Measurements from ENCODE around the gene PDE7B. TPM values are rescaled to one million over a fixed set of nuclear protein-coding genes. Genes with fewer than 3 reads are reported as not detected.

Gene PDE7B
- total and polyA plus RNA-seq, 2 donors (not counting 1 experiment from before 2014, with no cell fraction given) = 7.9 to 21.5 TPM

- H3K79me2 ChIP-seq (ENCODE audit: control insufficient read depth, insufficient read depth, low read length) = no peaks in the 10 kb centered on the region
- no peak overlapping the region for H3K4me2 ChIP-seq (ENCODE audit: extremely low read depth, insufficient read depth, low read length)
- DNase-seq (ENCODE audit: low read depth in 2 of 2) = peak; percentile 58 to 79
- no peak overlapping the region for H3K9ac ChIP-seq (ENCODE audit: insufficient read depth, low read length)
- H2AFZ ChIP-seq (ENCODE audit: low read length) = no peak overlapping the region
- no peaks in the 10 kb centered on the region for H3K9me3 ChIP-seq (ENCODE audit: control insufficient read depth, insufficient read depth, low read depth, low read length)
- H3K4me3 ChIP-seq (replicated peaks in 1 of 4; ENCODE audit: control extremely low read depth in 1 of 4, insufficient read depth in 1 of 4, low read depth in 3 of 4, low read length in 4 of 4) = no peak overlapping the region
- no peaks in the 10 kb centered on the region for H3K36me3 ChIP-seq (ENCODE audit: control insufficient read depth, insufficient read depth, low read length)
- H4K20me1 ChIP-seq (ENCODE audit: control insufficient read depth, extremely low read depth, insufficient read depth, low read length) = no peaks in the 10 kb centered on the region
- TF ChIP-seq EZH2 (IDR thresholded peaks at IDR 0.05; ENCODE audit: low read length, missing control alignments) (no peak), CTCF (conservative IDR thresholded peaks at IDR 0.05 in 1 of 2, IDR thresholded peaks at IDR 0.05 in 1 of 2; ENCODE audit: low read depth in 1 of 2, low read length in 2 of 2) (no peak)
- no peaks in the 10 kb centered on the region for H3K4me1 ChIP-seq (ENCODE audit: control insufficient read depth, extremely low read depth, insufficient read depth, low read length)
- H3K27ac ChIP-seq (ENCODE audit: insufficient read depth, low read length) = peak overlapping the region; percentile 46
- no peaks in the 10 kb centered on the region for H3K27me3 ChIP-seq (ENCODE audit: control insufficient read depth, insufficient read depth, low read length)
These were observed 234.0 kb downstream of the PDE7B start for GRCh38 chr6:136085370-136086115.

- Histone ChIP-seq H3K4me3 (replicated peaks in 1 of 4; ENCODE audit: control extremely low read depth in 1 of 4, insufficient read depth in 1 of 4, low read depth in 3 of 4, low read length in 4 of 4) (peak overlapping the region in 3 of 4 experiments; percentile 10 to 35 (median 21)), H3K9ac (ENCODE audit: insufficient read depth, low read length) (no peak overlapping the region), H2AFZ (ENCODE audit: low read length) (peak overlapping the region; percentile 8), H3K27ac (ENCODE audit: insufficient read depth, low read length) (peak overlapping the region; percentile 26), H3K36me3 (ENCODE audit: control insufficient read depth, insufficient read depth, low read length) (no peaks in the 10 kb centered on the region), H3K27me3 (ENCODE audit: control insufficient read depth, insufficient read depth, low read length) (no peaks in the 10 kb centered on the region), H3K4me2 (ENCODE audit: extremely low read depth, insufficient read depth, low read length) (peak overlapping the region; percentile 81), H4K20me1 (ENCODE audit: control insufficient read depth, extremely low read depth, insufficient read depth, low read length) (no peaks in the 10 kb centered on the region), H3K79me2 (ENCODE audit: control insufficient read depth, insufficient read depth, low read length) (no peaks in the 10 kb centered on the region), H3K9me3 (ENCODE audit: control insufficient read depth, insufficient read depth, low read depth, low read length) (no peaks in the 10 kb centered on the region), H3K4me1 (ENCODE audit: control insufficient read depth, extremely low read depth, insufficient read depth, low read length) (no peaks in the 10 kb centered on the region)
- peak in 1 of 2 donors; percentile 77 for DNase-seq (ENCODE audit: low read depth in 2 of 2)
- no peak for TF ChIP-seq EZH2 (IDR thresholded peaks at IDR 0.05; ENCODE audit: low read length, missing control alignments)
These were observed 235.2 kb downstream of the PDE7B start for GRCh38 chr6:136086686-136087085.

- no peaks in the 10 kb centered on the region for H3K4me1 ChIP-seq (ENCODE audit: control insufficient read depth, extremely low read depth, insufficient read depth, low read length)
- H3K27me3 ChIP-seq (ENCODE audit: control insufficient read depth, insufficient read depth, low read length) = no peaks in the 10 kb centered on the region
- H3K9ac ChIP-seq (ENCODE audit: insufficient read depth, low read length) = no peak overlapping the region
- no peak overlapping the region for H3K4me2 ChIP-seq (ENCODE audit: extremely low read depth, insufficient read depth, low read length)
- H3K27ac ChIP-seq (ENCODE audit: insufficient read depth, low read length) = no peak overlapping the region
- no peaks in the 10 kb centered on the region for H3K79me2 ChIP-seq (ENCODE audit: control insufficient read depth, insufficient read depth, low read length)
- H3K4me3 ChIP-seq (replicated peaks in 1 of 4; ENCODE audit: control extremely low read depth in 1 of 4, insufficient read depth in 1 of 4, low read depth in 3 of 4, low read length in 4 of 4) = no peak overlapping the region
- DNase-seq (ENCODE audit: low read depth in 2 of 2) = peak; percentile 22 to 63
- H3K9me3 ChIP-seq (ENCODE audit: control insufficient read depth, insufficient read depth, low read depth, low read length) = no peaks in the 10 kb centered on the region
- H2AFZ ChIP-seq (ENCODE audit: low read length) = no peak overlapping the region
- no peaks in the 10 kb centered on the region for H4K20me1 ChIP-seq (ENCODE audit: control insufficient read depth, extremely low read depth, insufficient read depth, low read length)
- no peaks in the 10 kb centered on the region for H3K36me3 ChIP-seq (ENCODE audit: control insufficient read depth, insufficient read depth, low read length)
- no peak for TF ChIP-seq EZH2 (IDR thresholded peaks at IDR 0.05; ENCODE audit: low read length, missing control alignments)
These were observed 236.5 kb downstream of the PDE7B start for GRCh38 chr6:136087986-136088385.

GRCh38 chr6:136088693-136089092 is 237.2 kb downstream of the PDE7B start:
- H3K9me3 ChIP-seq (ENCODE audit: control insufficient read depth, insufficient read depth, low read depth, low read length) = no peaks in the 10 kb centered on the region
- no peak overlapping the region for H3K4me2 ChIP-seq (ENCODE audit: extremely low read depth, insufficient read depth, low read length)
- no peaks in the 10 kb centered on the region for H3K79me2 ChIP-seq (ENCODE audit: control insufficient read depth, insufficient read depth, low read length)
- H3K4me1 ChIP-seq (ENCODE audit: control insufficient read depth, extremely low read depth, insufficient read depth, low read length) = no peaks in the 10 kb centered on the region
- TF ChIP-seq EZH2 (IDR thresholded peaks at IDR 0.05; ENCODE audit: low read length, missing control alignments) = no peak
- no peak for TF ChIP-seq CTCF (conservative IDR thresholded peaks at IDR 0.05 in 1 of 2, IDR thresholded peaks at IDR 0.05 in 1 of 2; ENCODE audit: low read depth in 1 of 2, low read length in 2 of 2)
- no peak overlapping the region for H2AFZ ChIP-seq (ENCODE audit: low read length)
- DNase-seq (ENCODE audit: low read depth in 2 of 2) = no peak
- no peak overlapping the region for H3K4me3 ChIP-seq (replicated peaks in 1 of 4; ENCODE audit: control extremely low read depth in 1 of 4, insufficient read depth in 1 of 4, low read depth in 3 of 4, low read length in 4 of 4)
- H4K20me1 ChIP-seq (ENCODE audit: control insufficient read depth, extremely low read depth, insufficient read depth, low read length) = no peaks in the 10 kb centered on the region
- H3K9ac ChIP-seq (ENCODE audit: insufficient read depth, low read length) = no peak overlapping the region
- H3K27me3 ChIP-seq (ENCODE audit: control insufficient read depth, insufficient read depth, low read length) = no peaks in the 10 kb centered on the region
- no peak overlapping the region for H3K27ac ChIP-seq (ENCODE audit: insufficient read depth, low read length)
- H3K36me3 ChIP-seq (ENCODE audit: control insufficient read depth, insufficient read depth, low read length) = no peaks in the 10 kb centered on the region

Measured in fibroblast of lung (primary cell).